HG02870 (cell line): Measurements from ENCODE around the gene IRGQ.
"Not testable (repeated sequence)": the region's sequence is repeated elsewhere in the genome, so short reads cannot be mapped to it uniquely, and the experiment has no call there.

Experiments
- ATAC-seq: cut with Tn5 transposase; IDR thresholded peaks from one replicate; pipeline ENCODE4 v1.9.1; 2021; ENCODE audit warnings: mild to moderate bottlenecking, moderate library complexity; ENCODE audit not compliant: unreplicated experiment

Gene IRGQ

DNA sequence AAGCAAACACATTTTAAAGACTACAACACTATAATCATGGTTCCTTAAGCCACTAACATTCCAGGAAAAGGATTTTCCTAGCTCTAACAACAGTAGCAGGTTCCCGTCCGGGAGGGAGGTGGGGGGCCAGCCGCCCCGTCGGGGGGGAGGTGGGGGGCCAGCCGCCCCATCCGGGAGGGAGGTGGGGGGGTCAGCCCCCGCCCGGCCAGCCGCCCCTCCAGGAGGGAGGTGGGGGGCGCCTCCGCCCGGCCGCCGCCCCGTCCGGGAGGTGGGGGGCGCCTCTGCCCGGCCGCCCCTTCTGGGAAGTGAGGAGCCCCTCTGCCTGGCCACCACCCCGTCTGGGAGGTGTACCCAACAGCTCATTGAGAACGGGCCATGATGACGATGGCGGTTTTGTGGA lies 48.0 kb downstream of the IRGQ start:
- not testable (repeated sequence) for ATAC-seq

DNA sequence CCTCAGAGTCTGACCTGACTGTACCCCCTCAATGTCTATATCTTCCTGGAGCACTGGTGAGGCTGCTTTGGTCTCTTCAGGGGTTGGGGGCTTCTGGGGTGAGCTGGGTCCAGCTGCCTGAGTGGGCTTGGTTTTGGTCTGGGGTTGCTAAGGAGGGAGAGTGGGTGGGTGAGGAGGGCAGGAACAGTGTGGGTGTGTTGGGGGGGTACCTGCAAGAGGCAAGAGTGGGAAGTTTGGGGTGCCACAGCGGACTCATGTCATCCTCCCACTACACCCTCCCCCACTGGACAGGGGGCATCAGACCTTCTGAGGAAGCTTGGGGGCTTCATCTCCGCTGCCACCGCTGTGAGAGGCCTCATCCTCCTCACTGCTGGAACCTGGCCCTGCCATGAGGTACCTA lies 49.4 kb downstream of the IRGQ start:
- no peak for ATAC-seq

DNA sequence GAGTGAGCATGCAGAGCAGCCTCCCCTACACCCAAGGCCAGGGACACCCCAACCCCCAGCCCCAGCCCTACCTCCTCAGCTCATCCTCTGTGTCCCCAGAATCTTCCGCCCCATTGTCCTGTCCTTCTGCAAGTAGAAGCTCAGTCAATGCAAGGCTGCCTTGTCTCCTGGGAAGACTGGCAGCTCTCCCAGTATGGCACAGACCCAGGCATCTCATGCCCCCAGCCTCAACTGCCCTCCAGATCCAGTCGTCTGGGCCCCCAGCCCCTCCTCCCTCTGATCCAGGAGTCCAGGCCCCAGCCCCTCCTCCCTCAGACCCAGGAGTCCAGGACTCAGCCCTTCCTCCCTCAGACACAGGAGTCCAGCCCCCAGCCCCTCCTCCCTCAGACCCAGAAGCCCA lies 50.0 kb downstream of the IRGQ start:
- ATAC-seq, result no peak

DNA sequence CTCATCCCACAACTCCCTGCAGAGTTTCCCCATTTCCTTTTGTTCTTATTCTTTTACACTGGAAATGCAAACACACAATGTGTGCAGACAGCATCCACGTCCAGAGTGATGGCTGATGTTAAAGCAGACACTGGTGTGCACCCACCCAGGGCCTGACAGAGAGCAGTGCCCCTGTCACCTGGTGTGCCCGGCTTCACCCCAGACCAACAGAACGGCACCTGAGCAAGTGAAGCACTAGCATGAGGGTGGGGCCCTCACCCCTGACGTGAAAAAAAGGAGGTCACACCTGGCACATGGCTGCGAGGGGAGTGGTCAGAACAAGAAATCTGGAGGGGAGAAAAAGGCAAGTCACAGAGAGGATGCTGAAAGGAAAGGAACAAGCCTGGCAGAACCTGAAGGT lies 50.7 kb downstream of the IRGQ start:
- no peak for ATAC-seq

DNA sequence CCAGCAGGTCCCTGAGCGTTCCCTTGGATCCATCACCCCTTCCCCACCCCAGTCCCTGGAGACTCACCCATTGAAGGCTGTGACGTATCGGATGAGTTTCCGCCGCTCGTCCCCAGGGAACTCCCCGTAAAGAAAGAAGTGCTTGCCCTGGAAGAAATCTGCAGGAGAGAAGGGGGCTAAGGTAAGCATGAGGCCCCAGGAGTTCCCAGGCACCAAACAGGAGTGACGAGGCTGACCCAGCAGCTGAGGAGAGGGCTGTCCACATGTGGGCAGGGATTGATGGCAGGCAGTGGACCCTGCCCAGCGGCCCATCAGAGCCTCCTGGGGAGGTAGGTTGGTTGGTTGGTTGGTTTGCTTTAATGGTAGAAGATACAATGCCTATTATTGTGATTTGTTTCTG lies 51.9 kb downstream of the IRGQ start:
- no peak for ATAC-seq

DNA sequence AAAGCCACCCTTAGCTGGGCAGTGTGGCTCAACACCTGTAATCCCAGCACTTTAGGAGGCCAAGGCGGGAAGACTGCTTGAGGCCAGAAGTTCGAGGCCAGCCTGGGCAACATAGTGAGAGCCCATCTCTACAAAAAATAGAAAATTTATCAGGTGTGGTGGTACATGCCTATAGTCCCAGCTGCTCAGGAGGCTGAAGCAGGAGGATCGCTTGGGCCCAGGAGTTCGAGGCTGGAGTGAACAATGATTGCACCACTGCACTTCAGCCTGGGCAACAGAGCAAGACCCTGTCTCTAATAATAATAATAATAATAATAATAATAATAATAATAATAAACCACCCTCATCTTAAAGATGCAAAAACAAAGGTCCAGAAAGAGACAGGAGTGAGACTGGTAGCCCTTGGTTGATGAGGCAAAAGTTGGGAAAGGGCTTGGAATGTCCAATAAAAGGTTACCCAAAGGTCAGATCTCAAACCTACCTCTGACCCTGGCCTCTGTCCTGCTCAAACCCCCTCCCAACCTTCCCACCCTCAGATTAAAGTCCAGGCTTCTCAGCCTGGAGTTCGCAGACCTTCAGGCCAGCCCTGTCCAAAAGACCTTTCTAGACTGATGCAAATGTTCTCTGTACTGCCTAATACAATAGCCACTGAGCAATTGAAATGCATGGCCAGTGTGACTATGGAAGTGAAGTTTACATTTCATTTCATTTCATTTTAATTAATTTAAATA lies 53.8 kb downstream of the IRGQ start:
- no peak for ATAC-seq

DNA sequence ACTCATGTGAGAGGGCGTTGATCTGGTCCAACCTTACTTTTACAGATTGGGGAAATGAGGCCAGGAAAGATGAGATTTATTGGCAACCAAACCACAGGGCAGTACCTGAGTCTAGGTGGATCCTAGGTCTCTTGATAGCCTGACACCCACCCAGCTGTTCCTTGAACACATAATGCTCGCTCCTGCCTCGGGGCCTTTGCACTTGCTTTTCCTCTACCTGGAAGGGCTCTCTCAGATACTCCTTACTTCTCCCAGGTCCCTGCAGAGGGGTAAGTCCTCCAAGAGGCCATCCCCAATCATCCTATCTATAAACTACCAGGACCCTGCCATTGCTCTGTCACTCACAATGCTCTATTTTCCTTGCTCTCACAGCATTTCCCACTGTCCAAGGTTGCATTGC lies 55.6 kb downstream of the IRGQ start:
- ATAC-seq, result no peak

DNA sequence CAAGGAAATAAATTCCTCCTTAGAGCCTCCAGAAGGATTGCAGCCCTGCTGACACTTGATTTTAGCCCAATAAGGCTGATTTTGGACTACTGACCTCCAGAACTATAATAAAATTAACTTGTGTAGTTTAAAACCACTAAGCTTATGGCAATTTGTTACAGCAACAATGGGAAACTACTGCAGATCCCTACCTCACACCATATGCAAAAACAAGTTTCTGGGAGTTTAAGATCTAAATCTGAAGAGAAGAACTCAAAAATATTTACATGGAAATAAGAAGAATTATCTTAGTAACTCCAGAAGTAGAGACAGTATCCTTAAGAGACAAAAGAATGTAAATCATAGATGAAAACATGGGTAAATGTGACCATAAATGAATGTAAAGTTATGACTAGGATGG lies 57.0 kb downstream of the IRGQ start:
- ATAC-seq, result no peak

DNA sequence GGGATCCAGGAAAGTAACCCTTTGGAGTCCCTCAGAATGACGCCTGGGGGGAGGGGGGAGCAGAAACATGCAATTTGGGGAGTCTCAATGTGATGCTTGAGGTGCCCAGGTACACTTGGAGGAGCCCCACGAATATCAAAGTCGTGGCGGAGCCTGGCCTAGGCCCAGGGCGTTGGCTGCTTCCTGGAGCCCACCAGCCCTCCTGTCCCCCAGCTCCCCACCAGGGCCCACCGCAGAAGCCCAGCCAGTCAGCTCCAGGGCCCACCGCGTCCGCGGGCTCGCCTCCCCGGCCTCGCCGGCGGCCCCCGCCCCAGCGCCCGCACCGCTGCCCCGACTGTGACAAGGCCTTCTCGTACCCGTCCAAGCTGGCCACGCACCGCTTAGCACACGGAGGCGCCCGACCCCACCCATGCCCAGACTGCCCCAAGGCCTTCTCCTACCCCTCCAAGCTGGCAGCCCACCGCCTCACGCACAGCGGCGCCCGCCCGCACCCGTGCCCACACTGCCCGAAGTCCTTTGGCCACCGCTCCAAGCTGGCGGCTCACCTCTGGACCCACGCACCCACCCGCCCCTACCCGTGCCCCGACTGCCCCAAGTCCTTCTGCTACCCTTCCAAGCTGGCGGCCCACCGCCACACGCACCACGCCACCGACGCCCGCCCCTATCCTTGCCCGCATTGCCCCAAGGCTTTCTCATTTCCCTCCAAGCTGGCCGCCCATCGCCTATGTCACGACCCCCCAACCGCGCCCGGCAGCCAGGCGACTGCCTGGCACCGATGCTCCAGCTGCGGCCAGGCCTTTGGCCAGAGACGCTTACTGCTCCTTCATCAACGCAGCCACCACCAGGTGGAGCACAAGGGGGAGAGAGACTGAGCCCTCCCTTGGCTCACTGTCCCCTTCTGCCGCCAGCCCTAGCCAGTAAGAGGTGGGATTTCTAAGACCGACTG lies 60.8 kb downstream of the IRGQ start:
- ATAC-seq, result no peak
